Endothelial cell of umbilical vein (primary cell): ENCODE data around the gene PRKG1. TPM values are rescaled to one million over a fixed set of nuclear protein-coding genes. Genes with fewer than 3 reads are reported as not detected.

Experiments
- BruUV-seq: library from RNA; stranded (reverse); fragments of 400-500 nt; replicated peaks from 2 replicates; lab custom pipeline; 2021; lab: Mats Ljungman, UMichigan
- CTCF ChIA-PET: fragments of 300-600, 350-600 bp; sonication (Branson Sonifier 250); formaldehyde crosslinking; loops from one replicate; lab custom pipeline; 2021; ENCODE audit warnings: antibody characterized with exemption, inconsistent platforms; lab: Charles Lee
- POLR2A ChIA-PET: fragments of 300-600, 350-600 bp; sonication (Branson Sonifier 250); formaldehyde crosslinking; loops from one replicate; lab custom pipeline; 2021; ENCODE audit warnings: antibody characterized with exemption, inconsistent platforms; lab: Charles Lee
- DNase-seq: peaks from one replicate; pipeline ENCODE4 v3.0.0-alpha.2; 2011; ENCODE audit warnings: low read depth, low spot score
- FAIRE-seq: peaks from 2 replicates; lab custom pipeline; 2011; peaks lifted over from hg19 to GRCh38; lab: Jason Lieb, UNC
- H2AFZ ChIP-seq: 2 replicates; pipeline ENCODE4 v1.6.0; 2012; ENCODE audit warnings: low read depth, low read length, control low read depth, inconsistent platforms
- H3K27ac ChIP-seq: 2 replicates; pipeline ENCODE4 v1.5.1; 2011; ENCODE audit warnings: low read depth, mild to moderate bottlenecking, control low read depth, low read length, moderate library complexity; ENCODE audit not compliant: insufficient read depth
- H3K27me3 ChIP-seq, 2 experiments: 2 replicates each; pipeline versions ENCODE4 v1.6.0 to v1.6.1; 2011; ENCODE audit warnings: low read length in 2 of 2, mixed read lengths in 1 of 2; ENCODE audit not compliant: control insufficient read depth in 2 of 2, insufficient read depth in 2 of 2
- H3K36me3 ChIP-seq, 2 experiments: 2 replicates in 1 of 2; 3 replicates in 1 of 2; pipeline ENCODE4 v1.5.1; 2011; ENCODE audit warnings: low read length in 2 of 2, mild to moderate bottlenecking in 1 of 2, moderate library complexity in 1 of 2; ENCODE audit not compliant: control insufficient read depth in 2 of 2, insufficient read depth in 2 of 2; ENCODE audit errors: extremely low read depth in 1 of 2
- H3K4me1 ChIP-seq: 3 replicates; pipeline ENCODE4 v1.5.1; 2011; ENCODE audit warnings: mild to moderate bottlenecking, low read length; ENCODE audit not compliant: control insufficient read depth, insufficient read depth; ENCODE audit errors: extremely low read depth
- H3K4me2 ChIP-seq: 2 replicates; pipeline ENCODE4 v1.6.1; 2011; ENCODE audit warnings: low read length, control low read depth, mixed read lengths; ENCODE audit not compliant: insufficient read depth
- H3K4me3 ChIP-seq, 3 experiments: fragments of 200-600 bp in 1 of 3; sonication (generic), shearing (Covaris generic) in 1 of 3; replicated peaks in 1 of 3; 2 replicates each; pipeline ENCODE4 v1.5.1; 2011 to 2016; ENCODE audit warnings: control low read depth in 3 of 3, low read length in 3 of 3, mild to moderate bottlenecking in 2 of 3, inconsistent platforms in 1 of 3, low read depth in 1 of 3, moderate library complexity in 1 of 3; ENCODE audit not compliant: insufficient read depth in 1 of 3
- H3K79me2 ChIP-seq: 2 replicates; pipeline ENCODE4 v1.6.0; 2012; ENCODE audit warnings: low read length, inconsistent platforms; ENCODE audit not compliant: control insufficient read depth, insufficient read depth
- H3K9ac ChIP-seq: replicated peaks from 2 replicates; pipeline ENCODE3; 2011; ENCODE audit warnings: low read length, control low read depth; ENCODE audit not compliant: insufficient read depth; ENCODE audit errors: extremely low read depth
- H3K9me1 ChIP-seq: replicated peaks from 3 replicates; pipeline ENCODE4 v1.6.0; 2011; ENCODE audit warnings: mild to moderate bottlenecking, low read length; ENCODE audit not compliant: control insufficient read depth, insufficient read depth; ENCODE audit errors: extremely low read depth
- H3K9me3 ChIP-seq: replicated peaks from 2 replicates; pipeline ENCODE4 v1.5.1; 2012; ENCODE audit warnings: low read length, inconsistent platforms; ENCODE audit not compliant: control insufficient read depth, insufficient read depth
- H4K20me1 ChIP-seq: replicated peaks from 2 replicates; pipeline ENCODE3; 2011; ENCODE audit warnings: mild to moderate bottlenecking, low read length; ENCODE audit not compliant: control insufficient read depth, insufficient read depth; ENCODE audit errors: extremely low read depth
- EZH2 ChIP-seq: IDR thresholded peaks from 2 replicates; pipeline ENCODE4 v1.6.1; 2012; ENCODE audit warnings: borderline replicate concordance, low read depth, mild to moderate bottlenecking, moderate library complexity, low read length, inconsistent platforms; ENCODE audit not compliant: severe bottlenecking
- FOS ChIP-seq: IDR thresholded peaks from 2 replicates; pipeline ENCODE4 v1.6.1; 2011; ENCODE audit warnings: mild to moderate bottlenecking, low read length, moderate library complexity, borderline replicate concordance; ENCODE audit not compliant: insufficient read depth
- GATA2 ChIP-seq: IDR thresholded peaks from 2 replicates; pipeline ENCODE4 v1.7.0; 2011; ENCODE audit warnings: low read depth, mild to moderate bottlenecking, moderate library complexity, mixed read lengths, low read length; ENCODE audit not compliant: insufficient read length, insufficient read depth
- JUN ChIP-seq: IDR thresholded peaks from 2 replicates; pipeline ENCODE4 v1.6.1; 2011; ENCODE audit warnings: borderline replicate concordance, low read depth; ENCODE audit not compliant: insufficient read length, insufficient read depth
- MYC ChIP-seq: IDR thresholded peaks from one replicate; pipeline ENCODE4 v1.6.1; 2011; ENCODE audit warnings: mild to moderate bottlenecking, low read depth, low read length
- POLR2A ChIP-seq: IDR thresholded peaks from 2 replicates; pipeline ENCODE4 v1.6.1; 2012; ENCODE audit warnings: low read depth, mild to moderate bottlenecking, control low read depth, low read length
- POLR2AphosphoS5 ChIP-seq: IDR thresholded peaks from 2 replicates; pipeline ENCODE4 v1.6.1; 2012; ENCODE audit warnings: low read depth, mild to moderate bottlenecking, control low read depth, low read length, moderate library complexity; ENCODE audit not compliant: insufficient read depth
- dilution Hi-C: fragments of 300-500 bp; cut with MboI; formaldehyde crosslinking; loops from one replicate; pipeline ENCODE4 v1.15.0; 2019; ENCODE audit warnings: low sequenced_read_pairs; ENCODE audit not compliant: extremely low pct_ligation_motif_present
- intact Hi-C: fragments of 100-400 bp; cut with micrococcal nuclease; formaldehyde crosslinking; loops from one replicate; pipeline ENCODE4 v1.10.0; 2022
- polyA plus RNA-seq, 4 experiments: library from polyadenylated mRNA; depleted of rRNA in 3 of 4; stranded (reverse) in 3 of 4; unstranded in 1 of 4; fragments of >200 nt; gene quantifications; 2 replicates each; pipeline versions ENCODE4 v1.2.1 to v1.2.3, GENCODE V29; 2011 to 2012; ENCODE audit warnings: missing spikeins in 1 of 4
- total RNA-seq: library from RNA; stranded (reverse); gene quantifications from 2 replicates; pipeline ENCODE4 v1.2.3, GENCODE V29; 2021
- TF ChIP-seq, protein P1 (sequence below), 2 donors: IDR thresholded peaks; 1 replicate in 1 of 2; 2 replicates in 1 of 2; pipeline ENCODE4 v1.5.1; 2011; ENCODE audit warnings: low read length in 2 of 2, mild to moderate bottlenecking in 2 of 2, moderate library complexity in 2 of 2, control low read depth in 1 of 2, inconsistent platforms in 1 of 2, low read depth in 1 of 2; ENCODE audit not compliant: insufficient read depth in 1 of 2; ENCODE audit errors: extremely low read depth in 1 of 2
- TF ChIP-seq, protein P2 (sequence below): IDR thresholded peaks from 2 replicates; pipeline ENCODE4 v1.6.1; 2011; ENCODE audit not compliant: insufficient read depth, insufficient read length

Gene PRKG1
- total and polyA plus RNA-seq, 2 donors (not counting 3 experiments of a cell fraction or from before 2014, with no cell fraction given) = 0.01 to 0.18 TPM

DNA sequence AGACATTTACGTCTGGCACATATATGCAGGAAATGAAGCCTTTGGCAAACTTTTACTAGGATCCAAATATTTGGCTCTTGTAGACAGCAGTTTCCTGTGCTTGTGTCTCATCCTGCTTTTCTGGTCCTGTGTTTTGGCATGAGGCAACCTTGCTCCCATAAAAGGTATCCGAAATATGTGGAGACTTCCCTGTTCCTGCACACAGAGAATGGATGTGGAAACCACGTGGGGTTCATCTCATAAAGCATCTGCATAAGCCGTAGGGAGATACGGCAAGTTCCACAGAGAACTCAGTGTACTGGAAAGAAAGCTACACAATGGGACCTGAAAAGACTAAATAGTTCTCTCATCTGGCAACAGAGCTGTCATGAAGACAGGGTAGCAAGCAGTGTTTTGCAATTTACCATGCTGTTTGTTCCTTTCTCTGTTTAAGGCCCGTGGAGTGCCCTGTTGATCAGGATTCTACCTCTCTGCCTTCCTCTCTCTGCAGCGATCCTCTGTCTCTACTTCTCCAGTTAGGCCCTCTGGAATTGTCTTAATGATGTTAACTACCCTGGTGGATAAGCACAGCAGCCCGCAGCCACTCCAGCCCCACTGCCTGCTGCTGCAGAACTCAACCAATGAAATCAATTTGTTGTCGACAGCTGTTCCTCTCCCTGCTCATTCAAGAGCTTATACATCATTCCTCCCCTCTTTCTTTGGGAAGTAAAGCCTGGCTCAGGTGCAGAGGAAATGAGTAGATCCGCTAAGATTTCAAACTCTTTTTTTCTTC, 331.5 kb downstream of the PRKG1 start:
- H3K4me2 ChIP-seq = no peak overlapping the region
- intact Hi-C loops = no loop called here
- H3K9ac ChIP-seq = no peak overlapping the region
- no TSS peak for BruUV-seq
- no peak overlapping the region for H3K27ac ChIP-seq
- no peaks in the 10 kb centered on the region for H3K79me2 ChIP-seq
- no peak overlapping the region for H3K4me3 ChIP-seq
- DNase-seq = peak; percentile 55
- no peaks in the 10 kb centered on the region for H3K4me1 ChIP-seq
- H3K27me3 ChIP-seq = no peaks in the 10 kb centered on the region
- H4K20me1 ChIP-seq = no peaks in the 10 kb centered on the region
- no peak overlapping the region for H2AFZ ChIP-seq
- peak; percentile 12 for FAIRE-seq
- ChIA-PET POLR2A (interaction anchor here (0.6 kb wide), 1 partner anchor 292 kb away, joined by 3 read pairs; no protein-coding TSS in a partner anchor), CTCF (interaction anchor here (0.6 to 1.5 kb wide), 3 partner anchors 16 to 341 kb away, joined by 3 to 7 read pairs (median 4); no protein-coding TSS in a partner anchor)
- no peaks in the 10 kb centered on the region for H3K36me3 ChIP-seq
- TF ChIP-seq, protein P1, sequence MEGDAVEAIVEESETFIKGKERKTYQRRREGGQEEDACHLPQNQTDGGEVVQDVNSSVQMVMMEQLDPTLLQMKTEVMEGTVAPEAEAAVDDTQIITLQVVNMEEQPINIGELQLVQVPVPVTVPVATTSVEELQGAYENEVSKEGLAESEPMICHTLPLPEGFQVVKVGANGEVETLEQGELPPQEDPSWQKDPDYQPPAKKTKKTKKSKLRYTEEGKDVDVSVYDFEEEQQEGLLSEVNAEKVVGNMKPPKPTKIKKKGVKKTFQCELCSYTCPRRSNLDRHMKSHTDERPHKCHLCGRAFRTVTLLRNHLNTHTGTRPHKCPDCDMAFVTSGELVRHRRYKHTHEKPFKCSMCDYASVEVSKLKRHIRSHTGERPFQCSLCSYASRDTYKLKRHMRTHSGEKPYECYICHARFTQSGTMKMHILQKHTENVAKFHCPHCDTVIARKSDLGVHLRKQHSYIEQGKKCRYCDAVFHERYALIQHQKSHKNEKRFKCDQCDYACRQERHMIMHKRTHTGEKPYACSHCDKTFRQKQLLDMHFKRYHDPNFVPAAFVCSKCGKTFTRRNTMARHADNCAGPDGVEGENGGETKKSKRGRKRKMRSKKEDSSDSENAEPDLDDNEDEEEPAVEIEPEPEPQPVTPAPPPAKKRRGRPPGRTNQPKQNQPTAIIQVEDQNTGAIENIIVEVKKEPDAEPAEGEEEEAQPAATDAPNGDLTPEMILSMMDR (IDR thresholded peaks at IDR 0.05; ENCODE audit: extremely low read depth in 1 of 2, insufficient read depth in 1 of 2, low read depth in 1 of 2, low read length in 2 of 2) = no peak
- TF ChIP-seq EZH2 (no peak), MYC (no peak), POLR2AphosphoS5 (no peak), FOS (no peak), GATA2 (no peak), POLR2A (no peak), JUN (no peak)
- TF ChIP-seq, protein P2, sequence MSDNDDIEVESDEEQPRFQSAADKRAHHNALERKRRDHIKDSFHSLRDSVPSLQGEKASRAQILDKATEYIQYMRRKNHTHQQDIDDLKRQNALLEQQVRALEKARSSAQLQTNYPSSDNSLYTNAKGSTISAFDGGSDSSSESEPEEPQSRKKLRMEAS = no peak
- dilution Hi-C loops = no loop called here
- H3K9me3 ChIP-seq = no peaks in the 10 kb centered on the region
- no peaks in the 10 kb centered on the region for H3K9me1 ChIP-seq
